G401 (cell line): ENCODE measurements around the gene GRXCR1. TPM values are rescaled to one million over a fixed set of nuclear protein-coding genes. Genes with fewer than 3 reads are reported as not detected.

Source experiments
- DNase-seq: peaks from one replicate; pipeline ENCODE4 v3.0.0-alpha.2; 2015; ENCODE audit warnings: low spot score
- in situ Hi-C: cut with HindIII; loops from 2 replicates; pipeline ENCODE4 v1.10.0; 2016; ENCODE audit warnings: low sequenced_read_pairs, mixed read lengths
- total RNA-seq: library from RNA; depleted of rRNA; stranded (reverse); fragments of >200 nt; shearing (Covaris generic); gene quantifications from 2 replicates; pipeline ENCODE4 v1.2.3, GENCODE V29; 2014

The GRXCR1 gene
- total RNA-seq, 1 experiment from 2014 or later: not detected

GRCh38 chr4:42923431-42923830 lies 30.9 kb downstream of the GRXCR1 start:
- DNase-seq: peak; percentile 60
- in situ Hi-C loops: no loop called here

DNA sequence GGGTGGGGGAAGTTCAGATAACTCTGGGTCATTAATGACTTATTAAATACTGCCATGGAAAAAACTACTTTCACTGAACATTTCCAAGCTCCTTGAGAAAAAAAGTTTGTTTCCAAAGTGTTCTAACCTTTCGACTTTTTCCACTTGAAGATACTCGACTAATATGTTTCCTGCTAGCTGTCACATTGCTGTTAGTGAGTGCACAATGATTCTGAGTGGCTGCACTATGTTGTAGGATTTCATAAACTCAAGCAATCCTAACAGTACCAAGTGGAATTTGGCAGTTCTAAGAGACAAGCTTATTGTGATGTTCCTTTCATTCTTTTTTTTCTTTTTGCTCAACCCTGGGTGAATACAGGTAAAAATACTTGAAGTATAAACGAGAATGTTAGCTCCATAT lies 33.4 kb downstream of the GRXCR1 start:
- no peak for DNase-seq
- in situ Hi-C loops: no loop called here

DNA sequence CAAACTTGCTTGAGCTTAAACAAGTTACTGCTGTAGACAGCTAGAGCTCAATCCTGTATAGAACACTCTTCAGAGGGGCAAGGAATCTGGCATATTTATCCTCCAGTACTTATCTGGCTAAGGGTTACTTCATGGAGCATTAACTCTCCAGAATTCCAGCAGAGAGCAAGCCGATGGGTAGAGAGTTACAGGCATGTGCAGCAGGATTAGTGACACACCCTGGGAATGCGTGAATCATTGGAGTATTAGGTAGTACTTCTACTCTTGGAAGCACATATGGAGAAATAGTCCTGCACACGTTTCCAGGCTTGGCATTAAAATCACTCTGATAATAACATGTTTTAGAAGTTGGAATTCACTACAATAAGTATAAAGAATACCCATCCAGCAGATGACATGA lies 35.4 kb downstream of the GRXCR1 start:
- DNase-seq: no peak
- in situ Hi-C loops: no loop called here

DNA sequence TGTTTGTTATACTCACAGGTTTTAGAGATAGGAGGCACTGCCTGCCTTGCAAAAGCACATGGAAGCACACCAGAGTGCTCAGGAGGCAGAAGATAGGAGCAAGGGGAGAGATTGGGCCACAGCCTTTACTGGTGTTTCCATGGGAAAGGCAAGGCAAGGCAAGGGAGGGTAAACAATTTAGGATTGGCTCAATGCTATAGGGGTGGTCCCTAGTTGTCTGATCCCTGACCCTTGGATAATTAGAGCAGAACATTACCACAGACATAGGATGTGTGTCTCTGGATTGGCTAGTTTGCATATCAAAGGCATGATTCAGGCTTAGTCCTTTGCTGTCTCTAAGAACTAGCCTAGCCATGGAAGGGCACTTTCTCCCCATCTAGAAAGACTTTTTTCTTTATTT lies 36.1 kb downstream of the GRXCR1 start:
- in situ Hi-C loops: no loop called here
- DNase-seq: no peak

DNA sequence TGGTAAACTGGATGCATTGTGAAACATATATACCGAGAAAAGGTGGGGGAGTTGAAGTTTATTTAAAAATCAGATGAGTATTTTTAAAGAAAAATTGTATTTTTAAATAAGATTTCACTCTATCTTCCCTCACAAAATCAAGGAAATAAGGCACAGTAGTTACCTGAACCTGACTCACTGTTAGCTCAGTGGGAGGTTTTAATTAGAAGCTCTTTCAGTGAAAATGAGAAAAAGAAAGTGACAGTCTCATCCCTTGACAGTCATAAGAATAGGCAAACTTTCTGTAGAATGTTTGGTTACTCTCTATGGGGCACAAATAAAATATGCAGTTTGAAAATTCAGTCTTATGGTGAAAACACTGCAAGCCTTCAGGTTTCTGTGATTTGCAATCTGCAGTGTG lies 49.7 kb downstream of the GRXCR1 start:
- in situ Hi-C loops: no loop called here
- DNase-seq: no peak

DNA sequence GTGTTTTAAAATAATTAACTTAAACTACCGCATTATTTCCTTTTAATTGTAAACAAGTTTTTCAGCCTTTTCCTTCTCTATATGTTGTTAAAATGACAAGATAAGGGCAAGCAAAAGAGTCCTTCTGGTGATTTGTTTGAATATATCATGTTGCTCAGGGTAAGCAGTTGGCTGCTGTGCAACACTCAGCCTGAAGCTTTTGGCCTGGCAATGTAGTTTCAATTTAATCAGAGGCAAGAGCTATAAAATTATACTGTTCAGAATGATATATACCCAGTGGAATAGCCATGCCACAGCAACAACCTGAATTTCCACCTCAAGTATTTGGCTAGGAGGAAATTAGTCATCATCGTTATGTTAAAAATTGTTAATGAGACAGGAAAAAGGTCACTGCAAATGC lies 53.4 kb downstream of the GRXCR1 start:
- DNase-seq: no peak
- in situ Hi-C loops: no loop called here

DNA sequence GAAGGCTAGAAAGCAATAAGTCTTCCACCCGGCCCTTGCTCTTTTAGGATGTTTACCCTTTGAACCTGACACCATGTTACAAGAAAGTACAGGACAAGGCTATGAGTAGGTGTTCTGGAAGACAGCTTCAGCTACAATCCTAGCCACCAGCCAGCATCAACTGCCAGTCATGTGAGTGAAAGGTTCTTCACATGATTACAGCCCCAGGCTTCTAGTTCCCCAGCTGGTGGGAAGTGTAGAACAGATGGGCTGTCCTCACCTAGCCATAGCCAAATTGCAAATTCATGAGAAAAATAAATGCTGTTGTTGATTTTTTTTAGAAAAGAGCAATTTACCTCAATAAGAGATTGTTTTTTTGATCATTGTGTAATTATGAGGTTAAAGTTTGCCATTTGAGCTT lies 60.8 kb downstream of the GRXCR1 start:
- in situ Hi-C loops: no loop called here
- peak; percentile 86 for DNase-seq

DNA sequence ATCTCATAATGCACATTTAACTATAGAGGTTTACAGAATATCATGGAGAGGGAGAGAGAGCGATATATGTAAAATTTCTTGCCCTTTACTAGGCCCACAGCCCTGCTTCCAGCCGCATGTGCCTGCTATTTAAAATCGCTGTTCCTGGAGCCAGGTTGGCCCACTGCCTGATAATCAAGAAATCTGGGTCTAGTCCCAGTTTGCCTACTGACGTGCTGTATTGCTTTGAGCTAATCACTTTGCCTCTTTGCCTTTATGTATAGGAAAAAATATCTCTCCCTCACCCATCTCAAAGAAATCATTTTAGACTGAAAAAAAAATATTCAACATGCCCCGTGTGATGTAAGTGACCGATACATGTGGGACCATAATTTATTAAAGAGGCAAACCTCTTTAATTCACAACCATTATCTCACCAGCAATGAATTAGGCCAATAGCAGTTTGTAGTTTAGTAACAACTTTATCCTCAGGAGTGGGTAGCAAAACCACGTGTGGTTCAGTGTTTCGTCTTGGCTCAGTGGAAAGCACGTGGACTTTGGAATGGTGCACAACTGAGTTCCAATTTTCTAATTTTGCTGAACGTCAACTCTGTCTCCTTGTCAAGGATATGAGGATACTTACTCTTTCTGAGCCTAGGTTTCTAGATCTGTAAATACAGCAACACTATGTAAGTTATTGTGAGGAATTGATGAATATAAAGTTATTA lies 62.6 kb downstream of the GRXCR1 start:
- peak; percentile 94 for DNase-seq
- in situ Hi-C loops: no loop called here

- DNase-seq: peak; percentile 3
- in situ Hi-C loops: no loop called here
Observed at GRCh38 chr4:42955746-42956505, 63.4 kb downstream of the GRXCR1 start.

GRCh38 chr4:42965326-42965725 lies 72.8 kb downstream of the GRXCR1 start:
- in situ Hi-C loops: no loop called here
- DNase-seq: peak; percentile 56

DNA sequence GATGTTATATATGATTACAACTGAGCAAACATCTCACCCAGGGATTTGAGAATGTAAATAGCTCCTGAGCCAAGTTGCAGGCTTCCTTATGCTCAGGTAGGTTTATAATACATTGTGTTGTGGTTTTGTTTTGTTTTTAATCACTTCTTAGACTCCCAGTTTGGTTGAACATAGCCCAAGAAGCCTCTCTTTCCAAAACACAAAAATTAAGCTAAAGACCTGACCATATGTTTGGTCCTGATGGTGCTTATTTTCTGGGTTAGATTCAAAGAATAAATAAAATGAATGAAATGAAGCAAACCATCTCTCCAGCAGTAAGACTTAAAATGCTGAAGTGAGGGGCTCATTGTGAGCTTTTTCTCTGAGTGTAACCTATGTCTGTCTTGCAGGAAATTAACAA lies 93.5 kb downstream of the GRXCR1 start:
- peak; percentile 79 for DNase-seq
- in situ Hi-C loops: no loop called here

DNA sequence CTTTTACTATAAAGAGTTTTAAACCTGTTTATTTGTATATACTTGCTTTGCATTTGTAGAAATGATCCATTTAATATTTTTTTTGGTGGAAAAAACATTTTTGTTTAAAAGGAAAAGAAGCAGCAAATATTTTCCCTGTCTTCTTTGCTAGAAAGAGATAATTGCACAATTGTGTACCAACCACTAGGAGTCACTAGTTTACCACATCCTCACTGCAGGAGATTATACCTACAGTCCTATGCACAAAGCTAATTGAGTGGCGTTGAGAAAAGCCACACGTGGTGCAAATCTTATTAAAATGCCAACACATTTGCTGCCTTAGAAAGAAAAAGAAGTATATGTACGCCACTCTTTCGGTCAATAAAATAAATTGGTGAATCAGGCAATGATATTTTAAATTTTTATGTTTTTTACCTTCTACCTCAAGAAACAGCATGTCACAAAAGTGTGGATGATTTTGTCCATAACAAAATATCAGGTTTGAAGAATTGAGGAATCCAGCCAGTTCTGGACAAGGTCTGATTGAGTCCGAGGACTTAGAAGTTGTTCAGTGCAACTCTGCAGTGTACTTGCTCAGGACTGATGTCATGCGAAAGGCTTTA lies 102.9 kb downstream of the GRXCR1 start:
- in situ Hi-C loops: no loop called here
- peak; percentile 67 for DNase-seq

GRCh38 chr4:43008793-43009192 lies 116.3 kb downstream of the GRXCR1 start:
- in situ Hi-C loops: no loop called here
- no peak for DNase-seq

DNA sequence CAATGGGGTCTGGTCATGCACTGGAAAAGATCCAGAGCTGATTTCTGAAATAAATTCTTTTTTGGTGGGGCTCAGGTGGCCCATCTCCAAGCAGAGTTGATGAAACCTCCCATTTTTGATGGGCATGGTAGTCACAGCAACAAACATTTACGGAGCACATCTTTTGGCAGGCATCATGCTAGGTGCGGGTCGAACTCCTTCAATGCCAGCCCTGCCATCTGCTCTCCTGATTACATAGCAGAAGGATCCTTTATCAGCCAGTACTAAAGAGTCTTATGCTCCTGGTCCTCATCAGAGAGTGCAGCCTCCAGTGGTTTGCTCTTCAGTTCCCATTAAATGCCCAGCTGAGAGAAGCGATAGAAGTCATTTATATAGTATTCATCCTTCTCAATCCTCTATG lies 121.7 kb downstream of the GRXCR1 start:
- DNase-seq: peak; percentile 96
- in situ Hi-C loops: no loop called here

- DNase-seq: no peak
- in situ Hi-C loops: no loop called here
Observed at GRCh38 chr4:43041632-43042031, 149.1 kb downstream of the GRXCR1 start.

DNA sequence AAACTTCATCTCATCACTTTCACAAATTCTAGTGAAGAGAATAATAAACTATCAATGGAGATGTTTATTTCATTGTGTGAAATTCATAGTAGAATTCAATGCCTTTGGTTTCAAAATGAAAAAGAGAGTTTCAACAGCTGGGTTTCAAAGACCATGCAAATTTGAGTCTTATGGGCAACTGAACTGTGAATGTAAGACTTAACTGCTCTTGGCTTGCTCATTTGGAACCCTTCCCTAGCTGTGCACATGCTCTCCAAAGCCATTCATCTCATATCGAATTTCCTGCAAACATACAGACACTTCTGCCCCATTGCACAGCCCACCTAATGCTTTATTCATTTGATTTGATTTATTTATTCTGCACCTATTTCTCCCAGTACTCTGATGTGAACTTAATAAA lies 154.5 kb downstream of the GRXCR1 start:
- no peak for DNase-seq
- in situ Hi-C loops: no loop called here

GRCh38 chr4:43048570-43048969 lies 156.1 kb downstream of the GRXCR1 start:
- in situ Hi-C loops: no loop called here
- DNase-seq: no peak

DNA sequence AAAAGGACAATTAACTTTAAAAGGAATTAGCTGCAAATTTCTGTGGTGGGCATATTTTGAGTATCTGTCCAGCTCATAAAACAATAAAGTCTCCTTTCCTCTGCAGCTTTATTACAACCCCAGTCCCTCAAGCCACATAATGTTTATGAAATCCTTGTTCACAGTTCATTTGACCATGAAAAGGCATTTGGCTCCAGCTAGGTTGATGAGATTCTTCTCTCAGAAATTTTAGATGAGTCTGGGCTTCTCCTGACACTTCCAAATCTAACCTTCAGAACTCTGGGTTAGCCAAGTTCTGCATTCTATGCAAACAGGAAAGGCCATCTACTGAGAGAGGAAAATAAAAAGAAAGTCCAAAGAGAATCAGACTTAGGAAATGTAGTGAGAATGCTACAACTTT lies 156.8 kb downstream of the GRXCR1 start:
- in situ Hi-C loops: no loop called here
- DNase-seq: no peak

DNA sequence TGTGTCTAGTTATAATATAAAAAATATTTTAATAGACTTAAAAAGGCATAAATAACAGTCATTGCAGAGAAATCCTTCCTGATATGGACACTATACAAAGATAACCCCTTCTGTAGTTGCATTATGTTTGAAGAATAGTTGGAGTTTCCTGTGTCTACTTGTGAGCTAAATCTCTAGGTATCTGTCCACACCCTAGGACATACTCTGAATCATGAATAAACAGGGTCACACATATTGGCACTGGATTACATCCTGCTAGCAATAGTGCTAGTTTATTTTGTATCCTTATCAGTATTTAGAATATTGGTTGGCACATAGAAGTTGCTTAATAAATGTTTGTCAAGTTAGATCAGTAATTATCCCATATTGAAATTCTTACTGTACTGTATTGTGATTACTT lies 173.9 kb downstream of the GRXCR1 start:
- in situ Hi-C loops: no loop called here
- DNase-seq: no peak

DNA sequence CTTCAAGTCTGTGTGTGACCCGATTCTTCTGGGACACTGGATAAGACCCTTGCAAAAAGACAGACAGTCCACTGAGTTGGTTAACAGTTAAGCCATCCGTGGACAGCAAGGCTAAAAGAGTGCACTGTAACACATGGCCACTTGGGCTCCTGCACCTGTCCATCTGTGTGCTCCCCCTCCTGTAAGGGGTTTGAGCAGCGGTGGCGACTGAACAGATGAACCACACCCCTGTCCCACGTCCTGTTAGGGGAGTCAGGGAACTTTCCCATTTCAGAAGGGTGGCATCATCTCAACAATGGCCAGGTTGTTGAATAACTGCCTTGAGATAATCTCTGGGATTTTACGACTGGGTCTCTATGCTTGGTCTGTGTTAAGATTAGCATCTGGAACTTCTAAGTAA lies 178.6 kb downstream of the GRXCR1 start:
- in situ Hi-C loops: no loop called here
- DNase-seq: no peak
